C4-2B (cell line): Measurements from ENCODE around the gene WNT7B.

Experiments
- ZFX ChIP-seq: fragments of 450-650 bp; IDR thresholded peaks from 2 replicates; pipeline ENCODE4 v1.6.1; 2017
- TF ChIP-seq, protein P1 (sequence below): fragments of 450-650 bp; conservative IDR thresholded peaks from 2 replicates; pipeline ENCODE4 v1.5.1; 2017; ENCODE audit warnings: mild to moderate bottlenecking

DNA sequence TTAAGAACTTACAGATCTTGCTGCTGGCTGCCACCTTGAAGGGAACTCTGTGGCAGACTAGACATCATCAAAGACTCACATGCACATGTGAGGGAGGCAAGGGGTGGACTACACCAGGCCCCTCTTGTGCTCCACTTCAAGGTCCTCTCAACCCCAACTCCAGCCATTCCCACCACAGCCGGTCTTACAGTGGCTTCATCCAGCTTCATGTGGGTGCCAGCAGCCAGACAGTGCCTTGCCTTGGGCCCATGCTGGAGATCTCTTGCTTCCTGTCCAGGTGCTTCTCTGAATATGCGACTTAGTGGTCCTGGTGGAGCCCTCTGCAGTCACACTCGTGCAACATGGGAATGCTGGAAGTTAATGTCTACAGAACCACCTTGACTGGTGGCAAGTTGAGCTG is 44.6 kb upstream of the WNT7B start:
- TF ChIP-seq, protein P1, sequence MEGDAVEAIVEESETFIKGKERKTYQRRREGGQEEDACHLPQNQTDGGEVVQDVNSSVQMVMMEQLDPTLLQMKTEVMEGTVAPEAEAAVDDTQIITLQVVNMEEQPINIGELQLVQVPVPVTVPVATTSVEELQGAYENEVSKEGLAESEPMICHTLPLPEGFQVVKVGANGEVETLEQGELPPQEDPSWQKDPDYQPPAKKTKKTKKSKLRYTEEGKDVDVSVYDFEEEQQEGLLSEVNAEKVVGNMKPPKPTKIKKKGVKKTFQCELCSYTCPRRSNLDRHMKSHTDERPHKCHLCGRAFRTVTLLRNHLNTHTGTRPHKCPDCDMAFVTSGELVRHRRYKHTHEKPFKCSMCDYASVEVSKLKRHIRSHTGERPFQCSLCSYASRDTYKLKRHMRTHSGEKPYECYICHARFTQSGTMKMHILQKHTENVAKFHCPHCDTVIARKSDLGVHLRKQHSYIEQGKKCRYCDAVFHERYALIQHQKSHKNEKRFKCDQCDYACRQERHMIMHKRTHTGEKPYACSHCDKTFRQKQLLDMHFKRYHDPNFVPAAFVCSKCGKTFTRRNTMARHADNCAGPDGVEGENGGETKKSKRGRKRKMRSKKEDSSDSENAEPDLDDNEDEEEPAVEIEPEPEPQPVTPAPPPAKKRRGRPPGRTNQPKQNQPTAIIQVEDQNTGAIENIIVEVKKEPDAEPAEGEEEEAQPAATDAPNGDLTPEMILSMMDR, result no peak
- TF ChIP-seq ZFX, result no peak
